ENCODE results near the gene ABCC11.

DNA sequence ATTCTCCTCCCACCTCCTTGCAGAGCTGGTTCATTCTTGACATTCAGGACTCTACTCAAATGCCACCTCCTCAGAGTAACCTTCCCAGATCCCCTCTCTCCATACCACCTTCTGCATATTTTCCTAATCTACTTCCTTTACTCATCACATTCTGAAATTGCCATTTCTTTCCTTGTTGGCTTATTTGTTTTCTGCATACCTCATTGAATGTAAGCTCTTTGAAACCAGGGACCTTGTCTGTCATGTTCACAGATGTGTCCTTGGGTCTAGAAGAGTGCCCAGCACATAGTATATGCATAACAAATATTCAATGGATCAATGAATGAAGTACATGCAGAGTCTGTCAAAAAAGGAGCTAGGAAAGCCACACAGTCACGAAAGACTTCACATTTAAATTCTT is 11.1 kb downstream of the ABCC11 start:
- TF ChIP-seq EZH2 (IDR thresholded peaks at IDR 0.05; ENCODE audit: insufficient read depth, poor library complexity, severe bottlenecking), result no peak
- TF ChIP-seq EZH2phosphoT487 (IDR thresholded peaks at IDR 0.05; ENCODE audit: insufficient read depth, low read depth), result no peak
